Measurements from ENCODE around the gene DERL2.

The DERL2 gene

DNA sequence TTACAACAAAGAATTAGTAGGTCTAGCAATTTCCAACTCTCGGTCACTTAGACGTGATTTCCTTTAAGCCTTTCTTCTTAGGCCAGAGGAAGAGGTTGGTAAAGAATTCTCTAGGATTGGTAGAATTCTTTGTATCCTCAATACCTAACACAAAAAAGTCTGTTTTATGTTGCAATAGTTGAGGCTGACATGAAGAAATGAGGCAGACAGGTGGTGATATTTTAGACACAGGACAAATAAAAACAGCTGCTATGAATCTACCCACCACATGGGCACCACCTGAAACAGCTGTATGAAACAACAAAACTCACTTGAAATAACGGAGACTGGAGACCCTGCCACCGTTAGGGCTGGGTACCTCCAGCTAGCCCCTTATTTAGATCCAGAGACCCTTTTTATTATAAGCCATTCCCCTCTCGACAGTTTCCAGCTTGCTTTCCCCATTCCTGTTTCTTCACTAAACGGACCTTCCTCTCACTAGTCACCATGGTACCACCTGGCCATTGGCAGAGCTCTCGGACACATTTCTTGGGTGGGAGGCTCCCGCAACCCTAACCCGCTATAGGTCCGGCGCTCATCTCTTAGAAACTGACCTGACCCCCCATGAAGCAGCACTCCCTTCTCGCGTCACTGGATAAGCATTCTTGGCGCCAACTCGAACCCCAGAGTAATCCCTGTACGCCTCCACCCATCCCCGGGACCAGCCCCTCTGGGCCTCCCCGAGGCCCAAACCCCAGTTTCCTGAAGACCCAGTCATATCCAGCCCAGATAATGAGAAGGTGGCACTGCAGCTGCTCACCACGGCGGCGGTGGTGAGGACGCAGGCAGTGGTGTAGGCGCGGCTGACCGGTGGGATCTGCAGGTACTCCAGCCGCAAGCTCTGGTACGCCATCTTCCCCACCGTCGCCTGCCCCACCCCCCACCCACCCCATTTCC is at the start of gene DERL2:
Gene DERL2 (minus strand): TSS at position 909 of the 936 bp plus-strand sequence. CDS start 17 bp downstream, at position 892.
- no peak for DNase-seq (ENCODE audit: low spot score)

DNA sequence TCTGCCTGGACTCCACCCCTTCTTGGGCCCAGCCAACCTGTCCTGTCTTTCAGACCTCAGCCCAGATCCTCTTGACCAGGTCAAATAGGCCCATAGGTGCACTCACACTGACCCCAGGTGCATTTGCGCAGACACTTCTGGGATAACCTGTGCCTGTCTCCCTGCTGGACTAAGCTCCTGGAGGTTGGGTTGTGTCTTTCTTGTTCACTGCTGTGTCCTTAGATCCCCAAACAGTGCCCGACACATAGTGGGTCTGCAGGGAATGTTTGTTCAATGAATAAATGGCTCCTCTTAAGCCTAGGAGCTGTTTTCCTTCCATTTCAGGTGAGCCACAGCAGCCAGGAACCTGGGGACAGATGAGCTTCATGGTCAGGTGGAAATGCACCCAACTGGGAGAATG is 49.5 kb upstream of the DERL2 start:
- no peak for DNase-seq (ENCODE audit: low spot score)

DNA sequence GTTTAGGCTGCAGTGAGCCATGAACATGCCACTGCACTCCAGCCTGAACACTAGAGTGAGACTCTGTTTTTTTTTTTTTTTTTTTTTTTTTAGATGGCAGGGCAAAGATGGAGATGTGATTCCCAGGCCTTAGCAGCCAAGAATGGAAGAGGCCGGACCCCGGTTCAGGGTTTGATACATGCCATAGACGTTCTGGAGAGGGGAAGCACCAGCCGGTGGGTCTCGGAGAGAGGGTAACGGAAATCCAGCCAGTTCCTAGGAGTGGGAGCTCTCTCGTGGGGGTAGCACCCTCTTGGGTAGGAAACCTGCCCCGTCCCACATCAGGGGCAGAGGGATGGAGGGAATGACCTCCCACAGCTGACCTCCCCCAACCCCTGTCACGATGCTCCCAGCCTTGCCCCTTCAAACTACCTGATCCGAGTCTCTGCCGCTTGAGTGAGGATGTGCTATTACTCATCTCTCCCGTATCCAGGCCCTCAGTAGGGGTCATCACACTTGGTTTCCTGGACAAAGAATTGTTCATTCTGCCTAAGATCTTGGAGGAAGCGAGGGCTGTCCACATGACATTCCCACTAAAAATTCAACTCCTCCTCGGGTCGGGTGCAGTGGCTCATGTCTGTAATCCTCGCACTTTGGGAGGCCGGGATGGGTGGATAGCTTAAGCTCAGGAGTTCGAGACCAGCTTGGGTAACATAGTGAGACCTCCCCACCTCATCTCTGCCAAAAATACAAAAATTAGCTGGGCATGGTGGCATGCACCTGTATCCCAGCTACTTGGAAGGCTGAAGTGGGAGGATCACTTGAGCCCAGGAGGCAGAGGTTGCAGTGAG is 47.7 kb upstream of the DERL2 start:
- no peak for DNase-seq (ENCODE audit: low spot score)

DNA sequence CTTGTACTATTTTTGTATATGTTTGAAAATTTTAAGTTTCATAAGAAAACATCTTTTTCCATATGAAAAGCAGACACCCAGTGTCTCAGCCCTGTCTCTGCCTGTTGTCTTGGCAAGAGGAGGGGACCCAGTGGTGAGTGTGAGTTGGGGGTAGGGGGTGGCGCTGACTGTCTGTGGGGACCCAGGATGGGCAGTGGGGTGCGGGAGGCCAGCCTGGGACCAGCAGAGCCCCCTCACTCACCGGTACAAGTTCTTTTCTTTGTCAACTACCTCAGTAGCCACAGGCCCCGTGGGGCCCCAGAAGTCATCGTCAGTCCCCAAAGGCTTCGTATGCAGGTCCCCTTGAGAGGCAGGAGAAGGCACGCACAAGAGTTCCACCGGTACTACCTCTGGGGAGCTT is 46.6 kb upstream of the DERL2 start:
- no peak for DNase-seq (ENCODE audit: low spot score)

DNA sequence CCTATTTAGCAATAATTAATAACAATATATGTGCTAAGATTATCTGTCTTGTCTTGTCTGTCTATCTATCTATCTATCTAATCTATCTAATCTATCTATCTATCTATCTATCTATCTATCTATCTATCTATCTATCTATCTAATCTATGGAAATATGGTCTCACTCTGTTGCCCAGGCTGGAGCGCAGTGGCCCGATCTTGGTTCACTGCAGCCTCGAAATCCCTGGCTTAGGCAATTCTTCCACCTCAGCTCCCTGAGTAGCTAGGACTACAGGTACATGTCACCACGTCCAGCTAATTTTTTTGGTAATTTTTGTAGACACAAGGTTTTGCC is 45.1 kb upstream of the DERL2 start:
- DNase-seq (ENCODE audit: low spot score), result no peak

DNA sequence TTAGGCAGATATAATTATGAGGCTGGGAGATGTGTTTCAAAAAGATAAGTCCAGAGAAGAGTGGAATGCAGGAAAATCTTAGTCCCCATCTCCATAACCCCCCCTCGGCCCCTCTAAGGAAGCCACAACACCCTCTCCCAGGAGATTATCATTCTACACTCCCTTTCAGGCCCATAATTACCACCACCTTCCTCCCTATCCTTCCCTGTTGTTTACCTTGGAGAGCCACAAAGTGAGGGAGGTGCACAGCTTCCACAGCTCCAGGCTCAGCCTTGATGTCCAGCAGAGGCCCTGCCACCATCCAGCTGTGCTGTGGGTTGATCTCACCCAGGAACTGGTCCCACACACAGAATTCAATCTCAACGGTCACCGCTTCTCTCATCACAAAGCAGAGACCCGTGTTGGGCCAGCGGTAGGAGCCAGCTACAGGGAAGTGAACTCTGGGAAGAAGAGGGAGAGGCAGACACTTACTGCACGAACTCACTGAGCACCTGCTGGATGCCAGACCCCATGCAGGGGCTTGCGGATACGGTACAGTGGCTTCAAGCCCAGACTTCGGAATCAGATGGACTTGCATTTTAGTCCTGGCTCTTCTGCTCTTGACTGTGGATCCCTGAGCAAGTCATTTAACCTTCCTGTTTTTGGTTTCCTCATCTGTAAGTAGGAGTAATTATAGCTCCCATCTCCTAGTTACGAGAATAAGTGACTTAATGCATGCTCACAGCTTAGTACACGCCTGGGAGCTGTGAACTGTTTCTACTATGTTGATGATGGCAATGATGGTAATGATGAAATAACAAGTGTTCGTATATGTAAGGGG is 44.5 kb upstream of the DERL2 start:
- no peak for DNase-seq (ENCODE audit: low spot score)

DNA sequence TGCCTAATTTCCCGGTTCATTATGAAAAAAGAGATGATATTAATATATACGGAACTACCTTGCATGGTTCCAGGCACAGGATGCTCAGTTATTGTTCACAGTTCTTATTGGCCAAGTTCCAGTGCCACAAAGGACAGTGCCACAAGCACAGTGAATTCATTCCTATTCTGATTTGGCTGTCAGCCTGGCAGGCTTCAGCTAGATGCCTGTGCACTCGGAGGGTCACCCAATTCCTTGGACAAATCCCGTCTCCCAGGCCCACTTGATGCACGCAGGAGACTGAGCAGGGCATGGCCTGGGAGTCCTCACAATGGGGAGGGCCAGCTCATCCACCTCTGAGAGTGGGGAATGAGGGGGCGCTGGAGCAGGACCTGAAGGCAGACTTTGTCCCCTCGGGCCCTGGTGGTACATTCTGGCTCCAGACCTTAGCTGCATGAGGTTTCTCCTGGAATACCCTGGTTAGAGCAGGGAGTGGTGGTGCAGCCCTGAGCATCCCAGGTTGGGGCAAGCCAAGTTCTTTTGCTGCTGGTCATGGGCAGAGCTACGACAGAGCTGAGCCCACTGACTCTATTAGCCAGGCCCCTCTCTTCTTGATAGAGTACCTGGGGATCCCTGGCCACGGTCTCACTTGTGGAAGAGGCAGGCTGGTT is 41.7 kb upstream of the DERL2 start:
- no peak for DNase-seq (ENCODE audit: low spot score)

DNA sequence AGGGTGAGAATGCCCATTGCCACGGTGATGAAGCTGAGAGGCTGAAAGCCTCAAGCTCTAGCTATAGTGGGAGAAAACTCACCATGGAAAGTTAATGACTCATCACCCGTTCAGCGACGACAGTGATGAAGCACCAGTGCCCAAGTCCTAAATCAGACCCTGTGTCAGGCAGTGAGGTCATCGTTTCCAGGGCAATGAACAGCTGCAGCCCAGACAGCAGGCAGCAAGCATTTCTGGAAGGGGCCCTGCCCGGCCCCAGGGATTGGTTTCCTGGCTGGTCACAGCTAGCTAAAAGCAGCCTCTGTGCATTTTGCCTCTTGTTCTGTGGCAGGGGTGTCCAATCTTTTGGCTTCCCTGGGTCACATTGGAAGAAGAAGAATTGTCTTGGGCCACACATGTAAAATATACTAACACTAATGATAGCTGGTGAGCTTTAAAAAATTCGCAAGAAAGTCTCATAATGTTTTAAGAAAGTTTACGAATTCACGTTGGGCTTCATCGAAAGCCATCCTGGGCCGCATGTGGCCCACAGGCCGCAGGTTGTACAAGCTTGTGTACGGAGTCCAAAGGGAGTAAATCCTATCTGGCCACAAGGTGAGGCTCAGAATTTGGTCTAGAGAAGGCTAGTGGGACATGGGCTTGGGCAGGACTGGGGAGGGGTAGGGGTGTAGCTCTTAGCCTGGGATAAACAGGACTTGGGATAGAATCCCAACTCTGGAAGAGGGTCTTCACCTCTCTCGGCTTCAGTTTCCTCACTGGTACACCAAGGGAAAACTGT is 41.0 kb upstream of the DERL2 start:
- DNase-seq (ENCODE audit: low spot score), result peak; percentile 95

DNA sequence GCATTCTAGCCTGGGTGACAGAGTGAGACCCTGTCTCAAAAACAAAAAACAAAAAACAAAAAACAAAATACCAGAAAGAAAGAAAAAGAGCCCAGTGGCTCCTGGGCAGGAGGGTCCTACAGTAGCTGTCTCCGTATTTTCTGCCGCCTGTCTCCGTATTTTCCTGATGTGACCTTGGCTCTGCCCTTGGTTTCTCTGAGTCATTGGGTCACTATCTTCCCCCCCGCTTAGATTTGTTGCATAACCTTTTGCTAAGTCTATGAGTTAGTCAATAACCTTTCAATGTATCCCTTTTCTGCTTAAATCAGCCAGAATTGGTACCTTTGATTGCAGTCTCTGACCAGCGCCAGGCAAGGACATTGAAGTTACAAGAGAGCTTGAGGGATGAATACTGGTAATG is 37.3 kb upstream of the DERL2 start:
- no peak for DNase-seq (ENCODE audit: low spot score)

DNA sequence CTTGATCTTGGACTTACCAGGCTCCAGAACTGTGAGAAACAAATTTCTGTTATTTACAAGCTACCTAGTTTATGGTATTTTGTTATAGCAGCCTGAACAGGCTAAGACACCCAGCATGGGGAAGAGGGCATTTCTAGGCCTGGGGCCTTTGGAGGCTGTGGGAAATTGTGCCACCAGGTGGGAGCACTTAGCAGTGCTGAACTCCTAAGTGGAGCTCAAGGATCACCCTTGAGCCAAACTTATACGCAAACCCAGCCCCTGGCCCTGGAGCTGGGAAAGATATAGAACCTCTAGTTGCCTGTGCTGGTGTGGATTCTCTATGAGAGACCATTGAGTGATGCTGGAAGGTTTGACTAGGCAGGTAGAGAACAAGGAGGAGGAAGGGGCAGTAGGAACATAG is 36.5 kb upstream of the DERL2 start:
- no peak for DNase-seq (ENCODE audit: low spot score)

DNA sequence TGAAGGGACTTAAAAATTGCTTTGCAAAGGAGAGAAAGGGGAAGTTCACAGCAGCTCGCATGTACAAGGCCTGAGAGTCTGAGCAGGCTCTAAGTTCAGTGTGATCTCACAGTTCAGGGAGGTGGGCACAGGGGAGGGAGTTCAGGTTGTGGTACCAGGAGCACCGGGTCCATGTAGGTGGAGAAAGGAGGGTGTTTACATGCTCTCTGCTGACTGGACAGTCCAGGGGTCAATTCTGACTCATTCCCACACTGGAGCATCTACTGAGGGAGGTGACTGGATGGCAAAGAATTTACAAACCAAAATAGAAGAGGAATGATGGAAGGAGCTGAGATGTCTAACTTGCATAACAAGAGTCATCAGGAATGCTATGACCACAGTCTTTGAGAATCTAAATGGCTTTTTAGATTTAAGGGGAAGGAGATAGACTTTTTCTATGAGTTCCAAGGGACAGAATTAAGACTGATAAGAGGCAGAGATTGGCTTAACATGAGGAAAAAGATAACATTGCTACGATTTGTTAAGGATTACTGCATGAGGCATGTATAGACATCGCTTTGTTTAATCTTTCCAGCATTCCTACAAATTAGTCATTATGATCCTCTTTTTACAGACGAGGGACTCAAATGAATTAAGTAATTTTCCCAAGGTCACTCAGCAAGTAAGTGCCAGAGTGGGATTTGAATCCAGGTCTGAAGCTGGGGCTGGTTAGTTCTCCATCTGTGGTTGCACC is 30.2 kb upstream of the DERL2 start:
- DNase-seq (ENCODE audit: low spot score), result peak; percentile 92

DNA sequence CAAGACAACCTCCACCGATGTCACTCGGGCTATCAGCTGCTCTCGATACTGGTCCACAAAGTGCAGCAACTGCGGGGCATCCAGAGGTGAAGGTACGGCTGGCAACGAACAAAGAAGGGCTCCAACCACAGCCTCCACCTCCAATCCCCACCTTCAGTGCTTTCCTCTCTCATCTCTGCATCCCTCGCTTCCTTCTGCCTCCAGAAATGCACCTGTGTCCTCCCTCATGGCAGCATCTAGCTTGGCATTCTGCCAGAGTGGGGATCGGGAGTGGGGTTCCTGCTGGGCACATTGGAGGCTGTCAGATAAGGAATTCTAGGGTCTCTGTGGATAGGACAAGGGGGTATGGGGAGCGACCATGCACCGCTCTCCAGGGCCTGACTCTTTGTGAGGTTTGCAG is 29.0 kb upstream of the DERL2 start:
- DNase-seq (ENCODE audit: low spot score), result no peak

DNA sequence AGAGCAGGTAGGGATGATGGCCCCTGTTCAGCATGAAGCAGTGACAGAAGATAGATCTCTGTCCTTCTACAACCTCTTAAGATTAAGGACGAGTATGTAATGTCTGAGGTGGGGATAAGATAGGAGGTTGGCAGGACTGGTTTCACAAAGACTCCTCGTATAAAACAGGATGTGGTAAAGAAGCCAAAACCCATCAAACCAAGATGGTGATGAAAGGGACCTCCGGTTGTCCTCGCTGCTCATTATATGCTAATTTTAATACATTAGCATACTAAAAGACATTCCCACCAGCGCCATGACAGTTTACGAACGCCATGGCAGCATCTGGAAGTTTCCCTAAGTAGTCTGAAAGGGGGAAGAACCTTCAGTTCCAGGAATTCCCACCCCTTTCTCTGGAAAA is 27.6 kb upstream of the DERL2 start:
- no peak for DNase-seq (ENCODE audit: low spot score)

DNA sequence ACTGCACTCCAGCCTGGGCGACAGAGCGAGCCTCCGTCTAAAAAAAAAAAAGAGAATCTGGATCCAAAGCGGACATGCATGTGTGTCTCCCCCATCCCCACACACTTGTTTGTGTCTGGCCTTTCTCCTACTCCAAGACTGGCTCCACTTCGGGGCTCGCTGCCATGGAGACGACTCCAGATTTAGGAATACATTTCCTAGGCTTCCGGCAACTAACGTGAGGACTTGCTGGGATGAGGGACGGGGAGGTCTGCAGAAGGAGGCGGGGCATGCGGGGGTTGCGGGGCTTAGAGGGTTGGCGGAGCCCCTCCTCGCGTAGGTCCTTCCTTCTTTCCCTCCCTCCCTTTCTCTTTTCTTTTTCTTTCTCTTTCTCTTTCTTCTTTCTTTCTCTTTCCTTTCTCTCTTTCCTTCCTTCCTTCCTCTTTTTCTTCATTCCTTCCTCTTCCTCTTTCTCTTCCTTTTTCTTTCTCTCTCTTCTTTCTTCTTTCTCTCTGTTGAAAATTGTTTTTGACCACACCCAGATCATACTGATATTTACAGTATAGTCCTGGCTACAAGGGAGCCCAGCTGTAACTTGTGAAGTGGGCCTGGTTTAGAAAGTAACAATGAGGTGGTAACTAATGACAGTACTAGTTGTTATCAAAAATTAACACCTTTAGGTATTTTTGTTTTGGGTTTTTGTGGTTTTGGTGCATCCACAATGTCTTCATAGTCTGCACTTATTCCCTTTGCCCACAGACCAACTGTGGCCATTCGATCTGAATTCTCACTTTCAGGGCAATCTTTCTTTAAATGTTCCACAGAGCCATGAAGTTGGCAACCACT is 25.6 kb upstream of the DERL2 start:
- no peak for DNase-seq (ENCODE audit: low spot score)

DNA sequence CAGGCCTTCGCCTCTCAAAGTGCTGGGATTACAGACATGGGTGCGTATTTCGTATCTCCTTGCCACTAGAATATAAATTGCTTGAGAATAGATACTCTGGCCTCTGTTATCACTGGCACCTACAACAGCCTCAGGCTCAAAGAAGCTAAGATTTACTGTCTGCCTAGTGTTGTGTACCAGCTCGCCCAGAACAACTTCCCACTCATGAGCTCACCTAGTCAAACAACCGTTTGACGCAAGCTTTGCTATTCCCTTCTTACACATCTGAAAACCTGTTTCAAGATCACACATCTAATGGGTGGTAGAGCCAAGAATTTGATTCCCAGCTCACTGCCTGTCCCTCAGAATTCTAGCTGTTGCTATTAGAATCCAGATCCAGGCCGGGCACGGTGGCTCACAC is 24.8 kb upstream of the DERL2 start:
- DNase-seq (ENCODE audit: low spot score), result no peak

DNA sequence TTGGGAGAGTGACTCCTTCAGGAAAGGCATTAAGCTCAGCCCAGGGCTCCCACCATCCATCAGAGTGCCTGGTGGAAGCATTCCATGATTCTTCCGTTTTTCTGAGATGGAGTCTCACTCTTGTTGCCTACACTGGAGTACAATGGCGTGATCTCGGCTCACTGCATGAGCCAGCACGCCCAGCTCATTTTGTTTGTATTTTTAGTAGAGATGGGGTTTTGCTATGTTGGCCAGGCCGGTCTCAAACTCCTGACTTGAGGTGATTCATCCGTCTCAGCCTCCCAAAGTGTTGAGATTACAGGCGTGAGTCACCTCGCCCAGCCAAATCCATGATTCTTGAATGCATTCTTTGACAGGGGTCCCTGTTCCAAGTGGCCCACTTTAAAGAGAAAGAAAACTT is 23.5 kb upstream of the DERL2 start:
- DNase-seq (ENCODE audit: low spot score), result no peak

DNA sequence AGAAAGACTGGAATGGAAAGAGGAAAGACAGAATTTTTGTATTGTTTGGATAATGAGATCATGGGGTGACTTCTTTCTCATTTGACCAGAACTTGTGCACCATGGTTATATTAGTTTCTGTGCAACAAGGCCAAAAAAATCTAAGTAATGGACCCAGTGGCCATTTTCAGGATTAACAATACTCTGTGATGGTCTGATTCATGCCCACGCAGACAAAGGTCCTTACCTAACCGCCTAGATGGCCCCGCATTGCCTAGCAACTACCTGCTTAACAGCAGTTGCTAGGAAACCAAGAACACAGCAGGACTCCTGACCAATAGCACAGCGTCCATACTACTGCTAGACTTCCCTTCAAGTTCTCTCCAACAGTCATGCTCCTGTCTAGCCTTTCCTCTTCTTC is 22.8 kb upstream of the DERL2 start:
- no peak for DNase-seq (ENCODE audit: low spot score)

DNA sequence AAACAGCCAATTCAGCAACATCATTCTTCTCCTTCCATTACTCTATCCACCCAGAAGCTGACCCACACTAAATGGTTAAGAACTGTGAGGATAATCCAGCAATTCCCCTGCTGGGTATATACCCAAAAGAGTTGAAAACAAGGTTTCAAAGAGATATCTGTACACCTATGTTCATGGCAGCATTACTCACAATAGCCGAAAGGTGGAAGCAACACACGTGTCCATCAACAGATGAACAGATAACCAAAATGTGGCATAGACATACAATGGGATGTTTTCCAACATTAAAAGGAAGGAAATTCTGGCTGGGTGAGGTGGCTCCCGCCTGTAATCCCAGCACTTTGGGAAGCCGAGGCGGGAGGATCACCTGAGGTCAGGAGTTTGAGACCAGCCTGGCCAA is 20.3 kb upstream of the DERL2 start:
- no peak for DNase-seq (ENCODE audit: low spot score)

DNA sequence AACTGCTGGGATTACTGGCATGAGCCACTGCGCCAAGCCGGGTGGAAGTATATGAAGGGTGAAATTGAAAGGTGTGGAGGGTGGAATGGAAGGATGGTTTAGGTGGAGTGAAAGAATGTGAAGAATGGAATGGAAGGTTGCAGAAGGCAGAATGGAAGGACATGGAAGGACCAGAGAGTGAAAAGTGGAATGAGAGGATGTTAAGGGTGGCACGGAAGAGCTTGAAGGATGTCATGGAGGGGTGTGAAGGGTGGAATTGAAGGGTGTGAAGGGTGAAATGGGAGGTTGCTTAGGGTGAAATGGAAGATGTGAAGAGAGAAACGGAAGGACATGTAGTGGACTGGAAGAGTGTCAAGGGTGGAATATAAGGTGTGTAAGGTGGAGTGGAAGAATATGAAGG is 16.6 kb upstream of the DERL2 start:
- no peak for DNase-seq (ENCODE audit: low spot score)

DNA sequence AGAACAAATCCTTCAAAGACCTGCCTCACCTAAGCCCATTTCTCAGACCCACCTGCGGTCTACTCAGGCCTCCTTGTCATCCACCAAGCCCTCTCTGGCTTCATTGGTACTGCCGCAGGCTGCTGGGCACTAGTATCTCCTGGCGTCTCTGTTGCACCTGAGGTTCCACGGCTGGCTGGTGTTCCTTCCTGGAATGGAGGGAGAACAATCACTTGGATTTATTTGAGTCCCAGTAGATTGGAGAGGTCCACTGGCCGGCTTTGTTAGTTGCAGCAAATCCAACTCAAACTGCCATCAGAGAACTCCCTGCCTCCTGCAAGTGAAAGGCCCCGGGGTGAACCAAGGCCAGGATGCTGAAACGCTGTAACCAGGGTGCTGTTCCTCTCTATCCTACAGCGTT is 15.7 kb upstream of the DERL2 start:
- no peak for DNase-seq (ENCODE audit: low spot score)
